Upper lobe of left lung (tissue), 6 donors: ENCODE results near the gene FA2H. TPM values are rescaled to one million over a fixed set of nuclear protein-coding genes. Genes with fewer than 3 reads are reported as not detected.
"Not testable (repeated sequence)": the region's sequence is repeated elsewhere in the genome, so short reads cannot be mapped to it uniquely, and the experiment has no call there.

Experiments used
- ATAC-seq, 2 donors: fragments of 200-7000 bp; cut with Tn5 transposase; one replicate each; pipeline ENCODE4 v1.9.1; 2022; ENCODE audit warnings: mild to moderate bottlenecking in 2 of 2, moderate library complexity in 2 of 2; ENCODE audit not compliant: low FRiP score in 2 of 2
- DNase-seq, 2 donors: peaks; one replicate each; pipeline ENCODE4 v3.0.0-alpha.2; 2019 to 2020
- H3K27ac ChIP-seq, 4 donors: fragments of 200-600 bp; sonication (generic); one replicate each; pipeline ENCODE4 v1.5.1; 2016 to 2019
- H3K27me3 ChIP-seq, 4 donors: fragments of 200-600 bp; sonication (generic); one replicate each; pipeline ENCODE4 v1.5.1; 2017 to 2019
- H3K36me3 ChIP-seq, 4 donors: fragments of 200-600 bp; sonication (generic); one replicate each; pipeline ENCODE4 v1.5.1; 2016 to 2019
- H3K4me1 ChIP-seq, 4 donors: fragments of 200-600 bp; sonication (generic); one replicate each; pipeline ENCODE4 v1.5.1; 2018 to 2019
- H3K4me3 ChIP-seq, 4 donors: fragments of 200-600 bp; sonication (generic); one replicate each; pipeline ENCODE4 v1.5.1; 2017 to 2019; ENCODE audit warnings: mild to moderate bottlenecking in 2 of 4, moderate library complexity in 1 of 4
- H3K9me3 ChIP-seq, 4 donors: fragments of 200-600 bp; sonication (generic); one replicate each; pipeline ENCODE4 v1.5.1; 2018 to 2019
- CTCF ChIP-seq, 6 experiments: fragments of 450-650 bp in 4 of 6; fragments of 200-600 bp in 2 of 6; sonication (generic) in 2 of 6; IDR thresholded peaks; one replicate each; pipeline ENCODE4 v1.5.1; 2016 to 2019; ENCODE audit warnings: antibody characterized with exemption in 6 of 6
- EP300 ChIP-seq, 4 donors: sonication (generic); formaldehyde crosslinking; IDR thresholded peaks; one replicate each; pipeline ENCODE4 v1.5.1; 2017; ENCODE audit warnings: antibody characterized with exemption in 4 of 4, control low read depth in 2 of 4
- POLR2A ChIP-seq, 4 donors: fragments of 450-650 bp; IDR thresholded peaks; one replicate each; pipeline ENCODE4 v1.5.1; 2016 to 2017; ENCODE audit warnings: antibody characterized with exemption in 4 of 4, mild to moderate bottlenecking in 2 of 4
- POLR2AphosphoS5 ChIP-seq, 2 donors: sonication (generic); formaldehyde crosslinking; IDR thresholded peaks; one replicate each; pipeline ENCODE4 v1.5.1; 2017; ENCODE audit warnings: antibody characterized with exemption in 2 of 2
- WGBS, 2 donors: methylation state at CpG; one replicate each; pipeline ENCODE4 v1.1.5; 2017 to 2018; 5-methylcytosine and 5-hydroxymethylcytosine counted together
- total RNA-seq, 6 donors: library from RNA; depleted of rRNA in 4 of 6; stranded (reverse); fragments of >200 nt in 4 of 6; gene quantifications; one replicate each; pipeline versions ENCODE4 v1.1.0 to v1.2.1, GENCODE V29; 2016 to 2021
- donor health status: DM: no; HTN: no; CAD: no; lungs with moderate emphysema.
- donor health status: DM: no; HTN: yes; CAD: no; lungs with severe emphysema.

The FA2H gene
- total RNA-seq, 6 donors from 2014 or later: 1.4 to 6.8 (median 2.3) TPM

- ATAC-seq (no peak), DNase-seq (no peak)
- Histone ChIP-seq H3K4me1 (no peaks in the 10 kb centered on the region), H3K4me3 (no peak overlapping the region), H3K36me3 (peaks cover 3 to 79% (median 58%) of the 10 kb centered on the region in 4 donors), H3K27ac (no peak overlapping the region), H3K9me3 (no peaks in the 10 kb centered on the region), H3K27me3 (no peaks in the 10 kb centered on the region)
- no peak for TF ChIP-seq POLR2A (IDR thresholded peaks at IDR 0.05)
- TF ChIP-seq CTCF (IDR thresholded peaks at IDR 0.05): no peak
- TF ChIP-seq EP300 (IDR thresholded peaks at IDR 0.05): no peak
- no peak for TF ChIP-seq POLR2AphosphoS5 (IDR thresholded peaks at IDR 0.05)
- WGBS, 2 donors: 45 to 68% methylated on average over 3 of the region's 3 CpGs
Observed at GRCh38 chr16:74673876-74674275, 100.7 kb downstream of the FA2H start.

GRCh38 chr16:74668877-74669276 is 105.7 kb downstream of the FA2H start:
- not testable (repeated sequence) for ATAC-seq
- WGBS, 2 donors: 95 to 99% methylated on average over 10 of the region's 10 CpGs

GRCh38 chr16:74667255-74667700 is 107.3 kb downstream of the FA2H start:
- DNase-seq: peak; percentile 38 to 88
- Histone ChIP-seq H3K36me3 (peaks cover 5 to 40% (median 13%) of the 10 kb centered on the region in 4 donors), H3K9me3 (no peaks in the 10 kb centered on the region), H3K27ac (peak overlapping the region in 2 of 4 donors; percentile 8 to 77), H3K4me3 (peak overlapping the region; percentile 60 to 83 (median 76)), H3K27me3 (no peaks in the 10 kb centered on the region), H3K4me1 (peaks cover 8 to 20% (median 11%) of the 10 kb centered on the region in 4 donors)
- ATAC-seq: peak in 1 of 2 donors; percentile 23
- TF ChIP-seq POLR2AphosphoS5 (IDR thresholded peaks at IDR 0.05): no peak
- WGBS, 2 donors: 1% methylated on average over 19 to 23 of the region's 23 CpGs

More at GRCh38 chr16:74668877-74669276, 105.7 kb downstream of the FA2H start:
- H3K27ac ChIP-seq, H3K4me3 ChIP-seq, DNase-seq, H3K9me3 ChIP-seq, H3K27me3 ChIP-seq: not testable (repeated sequence)
- peaks cover 8 to 20% (median 11%) of the 10 kb centered on the region in 4 donors for H3K4me1 ChIP-seq
- H3K36me3 ChIP-seq: peaks cover 4 to 41% (median 21%) of the 10 kb centered on the region in 4 donors

- ATAC-seq (peak; percentile 100), DNase-seq (peak; percentile 92 to 97)
- Histone ChIP-seq H3K36me3 (peaks cover 5 to 40% (median 9%) of the 10 kb centered on the region in 4 donors), H3K27me3 (no peaks in the 10 kb centered on the region), H3K4me1 (peaks cover 8 to 20% (median 11%) of the 10 kb centered on the region in 4 donors), H3K27ac (peak within 1 kb of the TSS; percentile 69 to 82 (median 74)), H3K9me3 (no peaks in the 10 kb centered on the region), H3K4me3 (peak within 1 kb of the TSS; percentile 63 to 83 (median 76))
- 0 to 1% methylated on average over 21 to 57 of the region's 63 CpGs for WGBS, 2 donors
- TF ChIP-seq POLR2A (IDR thresholded peaks at IDR 0.05): peak in 1 of 4 donors; percentile 85
- TF ChIP-seq EP300 (IDR thresholded peaks at IDR 0.05): no peak
- TF ChIP-seq POLR2AphosphoS5 (IDR thresholded peaks at IDR 0.05): peak; percentile 63 to 65
Observed at GRCh38 chr16:74666425-74667254, 108.0 kb downstream of the FA2H start, which contains the start of gene RFWD3. TSS of gene RFWD3 (minus strand) at chr16:74666877. CDS start at chr16:74661449, 5,428 bp downstream.

- DNase-seq (no peak), ATAC-seq (no peak)
- Histone ChIP-seq H3K27me3 (no peaks in the 10 kb centered on the region), H3K4me1 (peaks cover 8 to 20% (median 11%) of the 10 kb centered on the region in 4 donors), H3K9me3 (no peaks in the 10 kb centered on the region), H3K27ac (peak overlapping the region; percentile 69 to 82 (median 74)), H3K4me3 (peak overlapping the region; percentile 63 to 83 (median 76)), H3K36me3 (peaks cover 8 to 40% (median 11%) of the 10 kb centered on the region in 4 donors)
- TF ChIP-seq CTCF (IDR thresholded peaks at IDR 0.05) (no peak), POLR2AphosphoS5 (IDR thresholded peaks at IDR 0.05) (no peak), POLR2A (IDR thresholded peaks at IDR 0.05) (no peak), EP300 (IDR thresholded peaks at IDR 0.05) (no peak)
- WGBS, 2 donors: 9 to 10% methylated on average over 8 of the region's 8 CpGs
Observed at GRCh38 chr16:74666010-74666421, 108.6 kb downstream of the FA2H start.

Other genes starting within 250 kb of the FA2H start
- gene GLG1, start 167.7 kb downstream of the FA2H start, total RNA-seq: 100 to 1,000 TPM in 5 of 6 donors, 10 to 100 TPM in 1; 88.3 to 149 (median 110) TPM
- 10 to 100 TPM in 5 of 6 donors, 1 to 10 TPM in 1; 6.0 to 28.6 (median 20.0) TPM for gene RFWD3, start 107.9 kb downstream of the FA2H start, total RNA-seq
- 10 to 100 TPM; 15.0 to 81.7 (median 31.6) TPM for gene MLKL, start 74.0 kb downstream of the FA2H start, total RNA-seq
- gene WDR59, start 210.3 kb upstream of the FA2H start, total RNA-seq: 100 to 1,000 TPM in 1 of 6 donors, 10 to 100 TPM in 5; 16.0 to 138 (median 37.5) TPM
- 10 to 100 TPM; 18.5 to 40.0 (median 27.1) TPM for gene ZNRF1, start 224.2 kb upstream of the FA2H start, total RNA-seq